MM.1S (cell line): ENCODE data around the gene GSTM1.

ENCODE experiments used
- EZH2 ChIP-seq: fragments of 300-600 bp; sonication (generic); optimal IDR thresholded peaks from 2 replicates; pipeline ENCODE3; 2017; ENCODE audit warnings: low read depth, mild to moderate bottlenecking, antibody characterized with exemption, low read length, mixed read lengths
- EZH2phosphoT487 ChIP-seq: fragments of 300-600 bp; sonication (generic); IDR thresholded peaks from 2 replicates; pipeline ENCODE4 v1.6.1; 2018; ENCODE audit warnings: antibody characterized with exemption, low read length
- TF ChIP-seq, protein P1 (sequence below): fragments of 300-600 bp; sonication (generic); IDR thresholded peaks from 2 replicates; pipeline ENCODE4 v1.5.1; 2016; ENCODE audit warnings: antibody characterized with exemption, low read length, mixed read lengths

DNA sequence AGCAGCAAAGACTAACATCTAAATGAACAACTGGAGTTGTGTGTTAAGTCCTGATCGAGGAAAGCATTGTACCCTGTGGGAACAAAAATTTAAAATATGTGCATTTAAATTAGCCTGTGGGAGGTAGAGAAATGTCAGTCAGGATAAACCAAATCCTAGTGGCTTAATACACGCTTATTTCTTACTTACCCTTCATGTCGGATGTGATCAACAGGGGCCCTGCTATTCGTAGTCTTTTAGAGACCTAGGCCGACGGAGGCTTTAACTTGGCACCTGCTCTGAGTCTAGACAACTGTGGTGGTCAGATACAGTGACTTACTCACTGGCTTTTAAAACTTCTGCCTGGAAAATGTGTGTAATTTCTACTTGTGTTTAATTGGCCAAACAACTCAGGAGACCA is 43.0 kb downstream of the GSTM1 start:
- TF ChIP-seq, protein P1, sequence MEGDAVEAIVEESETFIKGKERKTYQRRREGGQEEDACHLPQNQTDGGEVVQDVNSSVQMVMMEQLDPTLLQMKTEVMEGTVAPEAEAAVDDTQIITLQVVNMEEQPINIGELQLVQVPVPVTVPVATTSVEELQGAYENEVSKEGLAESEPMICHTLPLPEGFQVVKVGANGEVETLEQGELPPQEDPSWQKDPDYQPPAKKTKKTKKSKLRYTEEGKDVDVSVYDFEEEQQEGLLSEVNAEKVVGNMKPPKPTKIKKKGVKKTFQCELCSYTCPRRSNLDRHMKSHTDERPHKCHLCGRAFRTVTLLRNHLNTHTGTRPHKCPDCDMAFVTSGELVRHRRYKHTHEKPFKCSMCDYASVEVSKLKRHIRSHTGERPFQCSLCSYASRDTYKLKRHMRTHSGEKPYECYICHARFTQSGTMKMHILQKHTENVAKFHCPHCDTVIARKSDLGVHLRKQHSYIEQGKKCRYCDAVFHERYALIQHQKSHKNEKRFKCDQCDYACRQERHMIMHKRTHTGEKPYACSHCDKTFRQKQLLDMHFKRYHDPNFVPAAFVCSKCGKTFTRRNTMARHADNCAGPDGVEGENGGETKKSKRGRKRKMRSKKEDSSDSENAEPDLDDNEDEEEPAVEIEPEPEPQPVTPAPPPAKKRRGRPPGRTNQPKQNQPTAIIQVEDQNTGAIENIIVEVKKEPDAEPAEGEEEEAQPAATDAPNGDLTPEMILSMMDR = no peak
- TF ChIP-seq EZH2 = no peak
- no peak for TF ChIP-seq EZH2phosphoT487
